B cell (primary cell): ENCODE data around the gene SLC19A1.

Experiments
- CTCF ChIP-seq: fragments of 200-600 bp; IDR thresholded peaks from one replicate; pipeline ENCODE4 v1.8.0; 2022; ENCODE audit warnings: antibody characterized with exemption, mild to moderate bottlenecking
- EZH2 ChIP-seq: IDR thresholded peaks from 2 replicates; pipeline ENCODE4 v1.6.1; 2012; ENCODE audit warnings: borderline replicate concordance, low read depth, mild to moderate bottlenecking, moderate library complexity, low read length; ENCODE audit not compliant: insufficient read depth, poor library complexity, severe bottlenecking

GRCh38 chr21:45537111-45537745 is 5.0 kb downstream of the SLC19A1 start:
- no peak for TF ChIP-seq CTCF
- no peak for TF ChIP-seq EZH2
